ENCODE measurements around the gene IL34. TPM values are rescaled to one million over a fixed set of nuclear protein-coding genes. Genes with fewer than 3 reads are reported as not detected.

The IL34 gene
- 1.4 and 6.1 TPM in 2 replicates for total RNA-seq

GRCh38 chr16:70646260-70647241 lies at the start of gene IL34:
TSS of gene IL34 (plus strand) at chr16:70646559. CDS start at chr16:70646948, 389 bp downstream.

DNA sequence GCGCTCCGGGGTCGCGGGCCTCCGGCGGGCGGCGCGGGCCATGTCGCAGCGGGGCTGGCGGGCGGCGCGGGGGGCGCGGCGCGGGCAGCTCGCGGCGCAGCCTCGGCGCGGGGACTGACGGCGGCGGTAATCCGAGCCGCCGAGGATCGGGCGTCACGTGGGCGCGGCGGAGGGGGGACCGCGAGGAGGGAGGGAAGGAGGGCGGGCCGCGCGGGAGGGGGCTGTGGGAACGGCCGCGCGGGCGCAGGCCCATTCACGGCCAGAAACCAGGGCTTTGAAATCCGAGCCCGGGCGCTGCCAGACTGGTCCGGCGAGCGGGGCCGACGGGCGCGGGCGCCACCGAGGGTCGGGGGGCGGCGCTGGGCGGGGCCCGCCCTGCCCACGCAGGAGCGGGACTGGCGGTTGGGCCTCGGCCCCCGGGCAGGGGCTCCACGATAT lies 39.6 kb downstream of the IL34 start, which contains the start of gene MTSS2:
TSS of gene MTSS2 (minus strand) at position 116 of the 438 bp plus-strand sequence. CDS start 262 bp downstream, outside the sequence.

Other genes starting within 250 kb of the IL34 start
- gene ST3GAL2, start 207.5 kb upstream of the IL34 start, total RNA-seq, result 39.0 and 96.1 TPM in 2 replicates
- 7.3 and 11.4 TPM in 2 replicates for gene FCSK, start 192.0 kb upstream of the IL34 start, total RNA-seq
- gene COG4, start 123.0 kb upstream of the IL34 start, total RNA-seq, result 42.9 and 72.0 TPM in 2 replicates
- gene SF3B3, start 122.7 kb upstream of the IL34 start, total RNA-seq, result 77.7 and 190 TPM in 2 replicates
- 49.2 and 76.6 TPM in 2 replicates for gene MTSS2, start 39.5 kb downstream of the IL34 start, total RNA-seq
- gene VAC14, start 154.6 kb downstream of the IL34 start, total RNA-seq, result 67.4 and 88.6 TPM in 2 replicates

Data from placental pericyte (primary cell).